ENCODE data around the gene LHB. TPM values are rescaled to one million over a fixed set of nuclear protein-coding genes. Genes with fewer than 3 reads are reported as not detected.

The LHB gene
- total RNA-seq, 1 experiment from 2014 or later, result 0.68 TPM

GRCh38 chr19:49016067-49016839 is 638 bp downstream of the LHB start:
- no TSS peak for BruUV-seq (replicated peaks)
- H3K4me3 Mint-ChIP-seq (ENCODE audit: unreplicated experiment), result peak overlapping the region; percentile 32
- peaks cover 36% of the 10 kb centered on the region for H3K36me3 Mint-ChIP-seq (ENCODE audit: insufficient read depth, unreplicated experiment)
- H3K36me3 ChIP-seq (ENCODE audit: control insufficient read depth, insufficient read depth, low read length), result peaks cover 1% of the 10 kb centered on the region; the same call in 1 of the 2 replicates
- ChIA-PET CTCF (interaction anchor here (0.9 kb wide), 1 partner anchor 23 kb away, joined by 5 read pairs; the partner anchor contains the start of genes GYS1 and RUVBL2), POLR2A (no interaction called here)
- H3K9me3 Mint-ChIP-seq (ENCODE audit: unreplicated experiment), result no peaks in the 10 kb centered on the region
- no peak for DNase-seq
- no peak overlapping the region for H3K4me3 ChIP-seq (ENCODE audit: low read depth, low read length)
- H3K27ac Mint-ChIP-seq (ENCODE audit: unreplicated experiment), result peak overlapping the region; percentile 20
- intact Hi-C loops (cut with micrococcal nuclease; ENCODE audit: unreplicated experiment), result no loop called here
- 0 out of 2 replicates have a peak, but pooled peaks cover 9% of the 10 kb centered on the region for H3K4me1 ChIP-seq
- H3K27me3 Mint-ChIP-seq (ENCODE audit: insufficient read depth, unreplicated experiment), result no peaks in the 10 kb centered on the region
- no peak for TF ChIP-seq CTCF (IDR thresholded peaks at IDR 0.05; ENCODE audit: insufficient read depth in 1 of 2, low read depth in 1 of 2, low read length in 1 of 2, severe bottlenecking in 1 of 2, unreplicated experiment in 1 of 2)
- peaks cover 17% of the 10 kb centered on the region for H3K4me1 Mint-ChIP-seq (ENCODE audit: low read depth, unreplicated experiment)
- H3K27me3 ChIP-seq (replicated peaks; ENCODE audit: control insufficient read depth, insufficient read depth, low read length), result no peaks in the 10 kb centered on the region
- no peaks in the 10 kb centered on the region for H3K9me3 ChIP-seq

- POLR2A ChIA-PET, result no interaction called here
- no peak overlapping the region for H3K4me3 ChIP-seq (ENCODE audit: low read depth, low read length)
- no peaks in the 10 kb centered on the region for H3K27me3 ChIP-seq (replicated peaks; ENCODE audit: control insufficient read depth, insufficient read depth, low read length)
- no peak for TF ChIP-seq CTCF (IDR thresholded peaks at IDR 0.05; ENCODE audit: insufficient read depth in 1 of 2, low read depth in 1 of 2, low read length in 1 of 2, severe bottlenecking in 1 of 2, unreplicated experiment in 1 of 2)
- CTCF ChIA-PET, result interaction anchor here (0.6 kb wide), 1 partner anchor 461 kb away, joined by 8 read pairs; no protein-coding TSS in a partner anchor
- DNase-seq, result no peak
- Mint-ChIP-seq H3K4me3 (ENCODE audit: unreplicated experiment) (no peak overlapping the region), H3K27ac (ENCODE audit: unreplicated experiment) (no peak overlapping the region), H3K4me1 (ENCODE audit: low read depth, unreplicated experiment) (peaks cover 6% of the 10 kb centered on the region), H3K9me3 (ENCODE audit: unreplicated experiment) (no peaks in the 10 kb centered on the region), H3K27me3 (ENCODE audit: insufficient read depth, unreplicated experiment) (no peaks in the 10 kb centered on the region), H3K36me3 (ENCODE audit: insufficient read depth, unreplicated experiment) (peaks cover 40% of the 10 kb centered on the region)
- BruUV-seq (replicated peaks), result no TSS peak
- 0 out of 2 replicates have a peak, but pooled peaks cover 9% of the 10 kb centered on the region for H3K4me1 ChIP-seq
- intact Hi-C loops (cut with micrococcal nuclease; ENCODE audit: unreplicated experiment), result no loop called here
- no peaks in the 10 kb centered on the region for H3K9me3 ChIP-seq
- peaks cover 1% of the 10 kb centered on the region; the same call in 1 of the 2 replicates for H3K36me3 ChIP-seq (ENCODE audit: control insufficient read depth, insufficient read depth, low read length)
Measured at GRCh38 chr19:49014870-49015255, 2.0 kb downstream of the LHB start.

- H3K4me3 Mint-ChIP-seq (ENCODE audit: unreplicated experiment), result no peak overlapping the region
- peak overlapping the region; percentile 37 for H3K27ac Mint-ChIP-seq (ENCODE audit: unreplicated experiment)
- POLR2A ChIA-PET, result no interaction called here
- no peaks in the 10 kb centered on the region for H3K27me3 Mint-ChIP-seq (ENCODE audit: insufficient read depth, unreplicated experiment)
- intact Hi-C loops (cut with micrococcal nuclease; ENCODE audit: unreplicated experiment), result no loop called here
- DNase-seq, result no peak
- TF ChIP-seq CTCF (IDR thresholded peaks at IDR 0.05; ENCODE audit: insufficient read depth in 1 of 2, low read depth in 1 of 2, low read length in 1 of 2, severe bottlenecking in 1 of 2, unreplicated experiment in 1 of 2), result no peak
- CTCF ChIA-PET, result interaction anchor here (0.6 to 0.9 kb wide), 2 partner anchors 21 to 460 kb away, joined by 3 to 8 read pairs; partner anchors contain the start of genes GYS1 and RUVBL2
- H3K4me1 ChIP-seq, result 0 out of 2 replicates have a peak, but pooled peaks cover 4% of the 10 kb centered on the region
- H3K9me3 Mint-ChIP-seq (ENCODE audit: unreplicated experiment), result no peaks in the 10 kb centered on the region
- peaks cover 3% of the 10 kb centered on the region; the same call in 1 of the 2 replicates for H3K36me3 ChIP-seq (ENCODE audit: control insufficient read depth, insufficient read depth, low read length)
- peaks cover 41% of the 10 kb centered on the region for H3K36me3 Mint-ChIP-seq (ENCODE audit: insufficient read depth, unreplicated experiment)
- peaks cover 5% of the 10 kb centered on the region for H3K4me1 Mint-ChIP-seq (ENCODE audit: low read depth, unreplicated experiment)
- H3K27me3 ChIP-seq (replicated peaks; ENCODE audit: control insufficient read depth, insufficient read depth, low read length), result no peaks in the 10 kb centered on the region
- H3K4me3 ChIP-seq (ENCODE audit: low read depth, low read length), result no peak overlapping the region
- no TSS peak for BruUV-seq (replicated peaks)
- no peaks in the 10 kb centered on the region for H3K9me3 ChIP-seq
Measured at GRCh38 chr19:49014123-49014869, 2.6 kb downstream of the LHB start.

Measured in Caco-2 (cell line).